KOPT-K1 (cell line): Measurements from ENCODE around the gene SERPINH1.

Experiments
- H3K27ac ChIP-seq: fragments of 200-600 bp; sonication (generic); 2 replicates; pipeline ENCODE4 v1.5.1; 2016; ENCODE audit warnings: antibody characterized with exemption, mild to moderate bottlenecking, low read depth, low read length; ENCODE audit not compliant: poor library complexity, severe bottlenecking
- H3K36me3 ChIP-seq: fragments of 200-600 bp; sonication (generic); 2 replicates; pipeline ENCODE4 v1.5.1; 2017; ENCODE audit warnings: antibody characterized with exemption, mild to moderate bottlenecking, low read length, moderate library complexity; ENCODE audit not compliant: insufficient read depth
- H3K9me3 ChIP-seq: fragments of 200-600 bp; sonication (generic); 2 replicates; pipeline ENCODE4 v1.5.1; 2017; ENCODE audit warnings: antibody characterized with exemption, low read length, mild to moderate bottlenecking; ENCODE audit not compliant: insufficient read depth, poor library complexity, severe bottlenecking

Gene SERPINH1

GRCh38 chr11:75603791-75604736 is 42.0 kb downstream of the SERPINH1 start:
- H3K27ac ChIP-seq, result no peak overlapping the region

GRCh38 chr11:75606099-75606498 is 44.0 kb downstream of the SERPINH1 start:
- Histone ChIP-seq H3K36me3 (no peaks in the 10 kb centered on the region), H3K27ac (no peak overlapping the region), H3K9me3 (no peaks in the 10 kb centered on the region)

More at GRCh38 chr11:75603791-75604736, 42.0 kb downstream of the SERPINH1 start:
- Histone ChIP-seq H3K36me3 (no peaks in the 10 kb centered on the region), H3K9me3 (no peaks in the 10 kb centered on the region)

- Histone ChIP-seq H3K27ac (no peak overlapping the region), H3K9me3 (no peaks in the 10 kb centered on the region), H3K36me3 (no peaks in the 10 kb centered on the region)
Observed at GRCh38 chr11:75611823-75612222, 49.8 kb downstream of the SERPINH1 start.

- no peaks in the 10 kb centered on the region for H3K9me3 ChIP-seq
- no peaks in the 10 kb centered on the region for H3K36me3 ChIP-seq
Observed at GRCh38 chr11:75615751-75616150, 53.7 kb downstream of the SERPINH1 start.

GRCh38 chr11:75616281-75616680 is 54.2 kb downstream of the SERPINH1 start:
- Histone ChIP-seq H3K36me3 (no peaks in the 10 kb centered on the region), H3K9me3 (no peaks in the 10 kb centered on the region), H3K27ac (no peak overlapping the region)

More at GRCh38 chr11:75615751-75616150, 53.7 kb downstream of the SERPINH1 start:
- no peak overlapping the region for H3K27ac ChIP-seq
